Thyroid gland (tissue), 4 donors: ENCODE measurements around the gene NXPH4.

ENCODE experiments used
- POLR2A ChIP-seq, 2 donors: fragments of 450-650 bp; IDR thresholded peaks; one replicate each; pipeline ENCODE4 v1.6.1; 2017; ENCODE audit warnings: antibody characterized with exemption in 2 of 2, mild to moderate bottlenecking in 2 of 2, moderate library complexity in 1 of 2
- TF ChIP-seq, protein P1 (sequence below), 6 experiments: fragments of 200-600 bp in 3 of 6; fragments of 450-650 bp in 3 of 6; sonication (generic) in 3 of 6; IDR thresholded peaks; one replicate each; pipeline ENCODE4 v1.5.1; 2016 to 2019; ENCODE audit warnings: antibody characterized with exemption in 6 of 6, mild to moderate bottlenecking in 2 of 6, inconsistent platforms in 1 of 6, moderate library complexity in 1 of 6

GRCh38 chr12:57182918-57183575, 33.5 kb upstream of the NXPH4 start:
- TF ChIP-seq, protein P1, sequence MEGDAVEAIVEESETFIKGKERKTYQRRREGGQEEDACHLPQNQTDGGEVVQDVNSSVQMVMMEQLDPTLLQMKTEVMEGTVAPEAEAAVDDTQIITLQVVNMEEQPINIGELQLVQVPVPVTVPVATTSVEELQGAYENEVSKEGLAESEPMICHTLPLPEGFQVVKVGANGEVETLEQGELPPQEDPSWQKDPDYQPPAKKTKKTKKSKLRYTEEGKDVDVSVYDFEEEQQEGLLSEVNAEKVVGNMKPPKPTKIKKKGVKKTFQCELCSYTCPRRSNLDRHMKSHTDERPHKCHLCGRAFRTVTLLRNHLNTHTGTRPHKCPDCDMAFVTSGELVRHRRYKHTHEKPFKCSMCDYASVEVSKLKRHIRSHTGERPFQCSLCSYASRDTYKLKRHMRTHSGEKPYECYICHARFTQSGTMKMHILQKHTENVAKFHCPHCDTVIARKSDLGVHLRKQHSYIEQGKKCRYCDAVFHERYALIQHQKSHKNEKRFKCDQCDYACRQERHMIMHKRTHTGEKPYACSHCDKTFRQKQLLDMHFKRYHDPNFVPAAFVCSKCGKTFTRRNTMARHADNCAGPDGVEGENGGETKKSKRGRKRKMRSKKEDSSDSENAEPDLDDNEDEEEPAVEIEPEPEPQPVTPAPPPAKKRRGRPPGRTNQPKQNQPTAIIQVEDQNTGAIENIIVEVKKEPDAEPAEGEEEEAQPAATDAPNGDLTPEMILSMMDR (IDR thresholded peaks at IDR 0.05) = peak; percentile 60 to 92 (median 84)
- TF ChIP-seq POLR2A (IDR thresholded peaks at IDR 0.05) = no peak
